Mesenchymal stem cell (in vitro differentiated cells and primary cell): ENCODE results near the gene MAP7D1.

ENCODE experiments used
- DNase-seq: peaks from one replicate; pipeline ENCODE4 v3.0.0-alpha.2; 2013
- H2AFZ ChIP-seq: one replicate; pipeline ENCODE4 v1.6.1; 2013; ENCODE audit warnings: low read depth, mild to moderate bottlenecking, control low read depth, inconsistent platforms, low read length, moderate library complexity
- H2AK5ac ChIP-seq: 2 replicates; pipeline ENCODE4 v1.6.1; 2013; ENCODE audit warnings: low read length, moderate library complexity, mild to moderate bottlenecking, inconsistent platforms; ENCODE audit not compliant: severe bottlenecking
- H2BK120ac ChIP-seq: one replicate; pipeline ENCODE4 v1.6.1; 2013; ENCODE audit warnings: low read depth, mild to moderate bottlenecking, inconsistent platforms, low read length, moderate library complexity
- H2BK12ac ChIP-seq, 2 experiments: one replicate each; pipeline ENCODE4 v1.6.1; 2013; ENCODE audit warnings: inconsistent platforms in 2 of 2, low read length in 2 of 2, mild to moderate bottlenecking in 2 of 2, moderate library complexity in 2 of 2, control low read depth in 1 of 2
- H2BK15ac ChIP-seq: one replicate; pipeline ENCODE4 v1.6.1; 2013; ENCODE audit warnings: mild to moderate bottlenecking, low read depth, inconsistent platforms; ENCODE audit not compliant: poor library complexity, severe bottlenecking
- H2BK5ac ChIP-seq: 2 replicates; pipeline ENCODE4 v1.6.1; 2013; ENCODE audit warnings: low read depth, mild to moderate bottlenecking, low read length, control low read depth, inconsistent platforms; ENCODE audit not compliant: poor library complexity, severe bottlenecking
- H3K14ac ChIP-seq, 2 experiments: one replicate each; pipeline ENCODE4 v1.6.1; 2013; ENCODE audit warnings: inconsistent platforms in 2 of 2, low read length in 2 of 2, control low read depth in 1 of 2, mild to moderate bottlenecking in 1 of 2, moderate library complexity in 1 of 2
- H3K18ac ChIP-seq, 2 experiments: one replicate each; pipeline ENCODE4 v1.6.1; 2013; ENCODE audit warnings: inconsistent platforms in 2 of 2, low read length in 2 of 2, control low read depth in 1 of 2, low read depth in 1 of 2, mild to moderate bottlenecking in 1 of 2
- H3K23ac ChIP-seq, 2 experiments: one replicate each; pipeline ENCODE4 v1.6.1; 2013; ENCODE audit warnings: inconsistent platforms in 2 of 2, low read length in 2 of 2, mild to moderate bottlenecking in 2 of 2, moderate library complexity in 2 of 2, control low read depth in 1 of 2
- H3K27ac ChIP-seq: 2 replicates; pipeline ENCODE4 v1.5.1; 2013; ENCODE audit warnings: mild to moderate bottlenecking, moderate library complexity, low read length, control low read depth, inconsistent platforms; ENCODE audit not compliant: poor library complexity, severe bottlenecking
- H3K27me3 ChIP-seq, 2 experiments: 2 replicates each; pipeline versions ENCODE4 v1.6.1 to v1.7.0; 2013; ENCODE audit warnings: low read length in 2 of 2, mild to moderate bottlenecking in 2 of 2, moderate library complexity in 2 of 2, control low read depth in 1 of 2, inconsistent platforms in 1 of 2; ENCODE audit not compliant: control insufficient read depth in 1 of 2, insufficient read depth in 1 of 2
- H3K36me3 ChIP-seq, 2 experiments: 2 replicates each; pipeline versions ENCODE4 v1.6.1 to v1.7.0; 2013; ENCODE audit warnings: low read length in 2 of 2, control low read depth in 1 of 2, inconsistent platforms in 1 of 2, low read depth in 1 of 2, mild to moderate bottlenecking in 1 of 2; ENCODE audit not compliant: insufficient read depth in 2 of 2, control insufficient read depth in 1 of 2
- H3K4ac ChIP-seq, 2 experiments: one replicate each; pipeline ENCODE4 v1.6.1; 2013; ENCODE audit warnings: inconsistent platforms in 2 of 2, low read length in 2 of 2, mild to moderate bottlenecking in 2 of 2, moderate library complexity in 2 of 2, control low read depth in 1 of 2, low read depth in 1 of 2
- H3K4me1 ChIP-seq: 2 replicates; pipeline ENCODE4 v1.6.1; 2013; ENCODE audit warnings: low read depth, low read length, control low read depth; ENCODE audit not compliant: control insufficient read depth, insufficient read depth
- H3K4me2 ChIP-seq: 2 replicates; pipeline ENCODE4 v1.6.1; 2013; ENCODE audit warnings: low read length, mild to moderate bottlenecking, inconsistent platforms; ENCODE audit not compliant: poor library complexity, severe bottlenecking
- H3K4me3 ChIP-seq, 2 experiments: 2 replicates each; pipeline versions ENCODE4 v1.5.1 to v1.7.0; 2013; ENCODE audit warnings: low read length in 2 of 2, mild to moderate bottlenecking in 2 of 2, control low read depth in 1 of 2, low read depth in 1 of 2; ENCODE audit not compliant: insufficient read depth in 1 of 2
- H3K79me1 ChIP-seq: replicated peaks from 2 replicates; pipeline ENCODE4 v1.6.1; 2013; ENCODE audit warnings: mild to moderate bottlenecking, control low read depth, low read length, inconsistent platforms; ENCODE audit not compliant: poor library complexity, severe bottlenecking
- H3K9ac ChIP-seq: 2 replicates; pipeline ENCODE4 v1.7.0; 2013; ENCODE audit warnings: mild to moderate bottlenecking, low read length, moderate library complexity
- H3K9me3 ChIP-seq: 2 replicates; pipeline ENCODE4 v1.7.0; 2013; ENCODE audit warnings: mild to moderate bottlenecking, low read length; ENCODE audit not compliant: control insufficient read depth
- H4K8ac ChIP-seq: one replicate; pipeline ENCODE4 v1.6.1; 2013; ENCODE audit warnings: inconsistent platforms, mild to moderate bottlenecking, low read length, moderate library complexity
- H4K91ac ChIP-seq: one replicate; pipeline ENCODE4 v1.6.1; 2013; ENCODE audit warnings: mild to moderate bottlenecking, low read length, inconsistent platforms
- WGBS: methylation state at CpG from one replicate; pipeline ENCODE4 v1.1.7; 2013; ENCODE audit warnings: mixed read lengths; 5-methylcytosine and 5-hydroxymethylcytosine counted together

MAP7D1 gene

GRCh38 chr1:36142121-36142520 lies 13.8 kb upstream of the MAP7D1 start:
- H4K8ac ChIP-seq, result no peak overlapping the region

DNA sequence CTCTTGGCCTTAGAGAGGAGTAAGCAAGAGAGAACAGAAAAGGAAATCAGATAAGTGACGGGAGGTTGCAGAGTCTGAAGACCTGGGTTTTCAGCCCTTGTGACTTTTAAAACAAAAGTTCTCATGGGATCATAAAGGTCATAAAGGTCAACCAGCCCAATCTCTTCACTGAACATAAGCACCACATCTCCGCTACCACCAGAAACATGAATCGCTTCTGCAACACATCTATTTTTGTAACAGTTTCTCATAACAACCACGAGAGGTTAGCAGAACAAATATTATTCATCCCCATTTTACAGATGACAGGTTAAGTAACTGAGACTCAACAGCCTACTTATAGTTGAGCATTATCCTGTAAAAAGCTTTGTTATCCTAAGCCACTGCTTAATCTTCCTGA lies 12.5 kb upstream of the MAP7D1 start:
- Histone ChIP-seq H2BK12ac (no peak overlapping the region), H4K91ac (no peak overlapping the region), H2BK15ac (no peak overlapping the region), H2AFZ (no peak overlapping the region), H3K79me1 (peaks cover 17% of the 10 kb centered on the region), H3K14ac (no peak overlapping the region), H3K9ac (no peak overlapping the region), H2AK5ac (no peak overlapping the region), H3K4me2 (no peak overlapping the region), H3K4me1 (peaks cover 1% of the 10 kb centered on the region), H3K36me3 (peaks cover 10 to 30% of the 10 kb centered on the region in 2 experiments), H2BK120ac (no peak overlapping the region), H3K18ac (no peak overlapping the region), H3K27me3 (no peaks in the 10 kb centered on the region), H4K8ac (no peak overlapping the region), H3K4ac (no peak overlapping the region), H2BK5ac (no peak overlapping the region), H3K23ac (no peak overlapping the region), H3K4me3 (no peak overlapping the region), H3K9me3 (no peaks in the 10 kb centered on the region), H3K27ac (no peak overlapping the region)
- WGBS, result 87% methylated on average over 4 of the region's 4 CpGs
- no peak for DNase-seq

More at GRCh38 chr1:36142121-36142520, 13.8 kb upstream of the MAP7D1 start:
- no peak overlapping the region for H3K4me2 ChIP-seq
- H2BK15ac ChIP-seq, result no peak overlapping the region
- H2BK12ac ChIP-seq, result no peak overlapping the region
- H3K4me1 ChIP-seq, result peaks cover 1% of the 10 kb centered on the region
- H3K36me3 ChIP-seq, result peaks cover 18 to 38% of the 10 kb centered on the region in 2 experiments
- H3K4me3 ChIP-seq, result no peak overlapping the region
- WGBS, result 54% methylated on average over 1 of the region's 1 CpG
- H2BK120ac ChIP-seq, result no peak overlapping the region
- H4K91ac ChIP-seq, result no peak overlapping the region
- H3K23ac ChIP-seq, result no peak overlapping the region
- H2BK5ac ChIP-seq, result no peak overlapping the region
- H2AFZ ChIP-seq, result no peak overlapping the region
- no peak overlapping the region for H3K14ac ChIP-seq
- H3K4ac ChIP-seq, result no peak overlapping the region
- no peaks in the 10 kb centered on the region for H3K9me3 ChIP-seq
- H3K27ac ChIP-seq, result no peak overlapping the region
- H3K27me3 ChIP-seq, result no peaks in the 10 kb centered on the region
- H2AK5ac ChIP-seq, result no peak overlapping the region
- no peak for DNase-seq
- no peak overlapping the region for H3K9ac ChIP-seq
- no peak overlapping the region for H3K18ac ChIP-seq
- H3K79me1 ChIP-seq, result peaks cover 25% of the 10 kb centered on the region

GRCh38 chr1:36144413-36144812 lies 11.5 kb upstream of the MAP7D1 start:
- H3K27me3 ChIP-seq, result no peaks in the 10 kb centered on the region
- no peak overlapping the region for H3K18ac ChIP-seq
- no peak overlapping the region for H2BK5ac ChIP-seq
- no peak overlapping the region for H2BK12ac ChIP-seq
- 84% methylated on average over 2 of the region's 2 CpGs for WGBS
- H3K9ac ChIP-seq, result no peak overlapping the region
- no peak overlapping the region for H3K4me2 ChIP-seq
- H3K14ac ChIP-seq, result no peak overlapping the region
- no peak overlapping the region for H3K23ac ChIP-seq
- H3K79me1 ChIP-seq, result peaks cover 14% of the 10 kb centered on the region
- no peak overlapping the region for H4K91ac ChIP-seq
- no peak overlapping the region for H2BK120ac ChIP-seq
- H4K8ac ChIP-seq, result peak overlapping the region; percentile 37
- H3K27ac ChIP-seq, result no peak overlapping the region
- H2BK15ac ChIP-seq, result no peak overlapping the region
- peaks cover 1% of the 10 kb centered on the region for H3K4me1 ChIP-seq
- no peak overlapping the region for H3K4ac ChIP-seq
- no peak overlapping the region for H2AFZ ChIP-seq
- H3K9me3 ChIP-seq, result no peaks in the 10 kb centered on the region
- H2AK5ac ChIP-seq, result no peak overlapping the region
- peaks cover 7 to 24% of the 10 kb centered on the region in 2 experiments for H3K36me3 ChIP-seq
- no peak for DNase-seq
- H3K4me3 ChIP-seq, result no peak overlapping the region

DNA sequence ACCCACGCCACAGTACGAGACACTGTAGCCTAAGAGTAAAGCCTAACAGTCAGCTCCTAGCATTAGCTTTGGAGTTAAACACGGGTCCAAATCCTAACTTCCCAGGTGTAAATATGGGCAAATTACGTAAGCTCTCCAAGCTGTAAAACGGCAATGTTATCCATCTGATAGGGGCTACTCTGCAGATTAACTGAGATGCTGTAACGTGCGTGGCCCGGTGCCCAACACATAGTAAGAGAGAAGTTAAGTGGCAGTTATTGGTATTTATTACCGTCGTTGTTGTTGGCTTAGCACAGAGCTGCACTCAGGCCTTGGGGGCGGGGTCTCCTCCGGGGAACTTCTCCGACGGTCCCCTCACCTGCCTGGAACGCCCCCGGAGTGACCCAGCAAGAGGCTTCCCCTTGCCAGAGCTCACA lies 7.1 kb upstream of the MAP7D1 start:
- Histone ChIP-seq H2BK15ac (peak overlapping the region; percentile 55), H2BK12ac (no peak overlapping the region), H3K36me3 (peaks cover 7 to 16% of the 10 kb centered on the region in 2 experiments), H2AK5ac (peak overlapping the region; percentile 62), H2AFZ (peak overlapping the region; percentile 46), H3K27me3 (no peaks in the 10 kb centered on the region), H4K8ac (peak overlapping the region; percentile 95), H3K4me3 (peak overlapping the region; percentile 80 to 99), H3K9me3 (no peaks in the 10 kb centered on the region), H3K14ac (peak overlapping the region in 1 of 2 experiments; percentile 89), H3K18ac (peak overlapping the region; percentile 46 to 90), H3K23ac (no peak overlapping the region), H3K79me1 (peaks cover 8% of the 10 kb centered on the region), H3K27ac (peak overlapping the region; percentile 66), H2BK5ac (peak overlapping the region; percentile 4), H3K4ac (peak overlapping the region; percentile 47 to 92), H3K9ac (peak overlapping the region; percentile 98), H3K4me1 (peaks cover 18% of the 10 kb centered on the region), H4K91ac (peak overlapping the region; percentile 60), H2BK120ac (no peak overlapping the region), H3K4me2 (peak overlapping the region; percentile 82)
- 14% methylated on average over 16 of the region's 16 CpGs for WGBS
- DNase-seq, result no peak
